Measurements from ENCODE around the gene ACTN1.

GRCh38 chr14:68995731-68996130, 16.6 kb upstream of the ACTN1 start:
- no peak for TF ChIP-seq CTCF (conservative IDR thresholded peaks at IDR 0.05; ENCODE audit: low read depth in 2 of 2)
- no peak for TF ChIP-seq ZNF114 (CRISPR knock-in tag; IDR thresholded peaks at IDR 0.05)
- no peak for TF ChIP-seq CREB1 (CRISPR knock-in tag; IDR thresholded peaks at IDR 0.05; ENCODE audit: low read depth)
- TF ChIP-seq EZH2 (IDR thresholded peaks at IDR 0.05; ENCODE audit: low read depth, unreplicated experiment), result no peak
- TF ChIP-seq REST (IDR thresholded peaks at IDR 0.05; ENCODE audit: unreplicated experiment), result no peak
- no peak for TF ChIP-seq ZNF331 (CRISPR knock-in tag; IDR thresholded peaks at IDR 0.05; ENCODE audit: low read depth)
- no peak for TF ChIP-seq POLR2AphosphoS5 (IDR thresholded peaks at IDR 0.05; ENCODE audit: low read depth)
